ENCODE results near the gene KLHL26. TPM values are rescaled to one million over a fixed set of nuclear protein-coding genes. Genes with fewer than 3 reads are reported as not detected.

The KLHL26 gene
- total and polyA plus RNA-seq, 2 of the 4 experiments (the other 2 are of a cell fraction) = 2.2 to 4.7 TPM

- TF ChIP-seq RCOR1 (IDR thresholded peaks at IDR 0.05; ENCODE audit: insufficient replicate concordance, low read length) = no peak
These were observed 27.8 kb upstream of the KLHL26 start (continued) for GRCh38 chr19:18608805-18609716.

- Histone ChIP-seq H2BK15ac (ENCODE audit: low read depth, low read length) (no peak overlapping the region), H3K4me1 (ENCODE audit: control insufficient read depth, insufficient read depth, low read length) (peaks cover 11% of the 10 kb centered on the region; the same call in 1 of the 2 replicates), H3K4ac (ENCODE audit: low read depth, low read length) (no peak overlapping the region), H2AK9ac (replicated peaks; ENCODE audit: low read depth, low read length, poor library complexity) (no peak overlapping the region), H2AFZ (replicated peaks; ENCODE audit: low read length, poor library complexity) (no peak overlapping the region), H3K9ac (ENCODE audit: low read depth, low read length) (no peak overlapping the region), H3K14ac (replicated peaks; ENCODE audit: low read depth, low read length) (no peak overlapping the region), H2BK120ac (ENCODE audit: low read depth, low read length) (no peak overlapping the region), H4K5ac (ENCODE audit: low read depth, low read length) (no peak overlapping the region), H2BK5ac (ENCODE audit: low read depth, low read length, poor library complexity, severe bottlenecking) (no peak overlapping the region), H3K18ac (ENCODE audit: low read depth, low read length) (no peak overlapping the region), H4K8ac (ENCODE audit: low read depth in 2 of 2, low read length in 2 of 2) (no peak overlapping the region), H3K27ac (ENCODE audit: insufficient read depth, low read length) (no peak overlapping the region), H3K4me3 (ENCODE audit: insufficient read depth, low read depth, low read length) (no peak overlapping the region), H2BK20ac (ENCODE audit: low read depth, low read length) (no peak overlapping the region), H3K23ac (ENCODE audit: low read depth, low read length) (no peak overlapping the region), H3K36me3 (ENCODE audit: control insufficient read depth, insufficient read depth, low read length) (no peaks in the 10 kb centered on the region), H2AK5ac (ENCODE audit: low read depth, low read length) (no peak overlapping the region), H4K91ac (ENCODE audit: insufficient read depth, low read depth, low read length) (no peak overlapping the region), H3K27me3 (ENCODE audit: control insufficient read depth, insufficient read depth, low read length) (peaks cover 84% of the 10 kb centered on the region), H4K20me1 (ENCODE audit: insufficient read depth, low read length) (peaks cover 4% of the 10 kb centered on the region; the same call in 1 of the 2 replicates), H3K9me1 (ENCODE audit: insufficient read depth, low read length) (no peaks in the 10 kb centered on the region), H3K56ac (ENCODE audit: extremely low read depth, insufficient read depth, low read length) (no peak overlapping the region), H3K79me1 (ENCODE audit: low read depth in 1 of 2, low read length in 2 of 2) (no peaks in the 10 kb centered on the region), H3K9me3 (ENCODE audit: control insufficient read depth, insufficient read depth, low read length) (no peaks in the 10 kb centered on the region), H3K4me2 (ENCODE audit: low read depth, low read length) (no peak overlapping the region)
- no peak for ATAC-seq (ENCODE audit: low read depth)
- WGBS, 2 experiments (ENCODE audit: extremely low coverage in 2 of 2, insufficient read length in 1 of 2) = no CpG with 5 or more reads among the region's 2 CpGs
- DNase-seq = no peak
- dilution Hi-C loops (cut with HindIII; ENCODE audit: low sequenced_read_pairs, unreplicated experiment) (no loop called here), intact Hi-C loops (cut with micrococcal nuclease) (no loop called here), in situ Hi-C loops (cut with MboI; ENCODE audit: low sequenced_read_pairs) (no loop called here)
- POLR2A ChIA-PET (ENCODE audit: unreplicated experiment) = no interaction called here
- CTCF ChIA-PET = no interaction called here
- no TSS peak for BruUV-seq (replicated peaks)
- TF ChIP-seq, protein P1, sequence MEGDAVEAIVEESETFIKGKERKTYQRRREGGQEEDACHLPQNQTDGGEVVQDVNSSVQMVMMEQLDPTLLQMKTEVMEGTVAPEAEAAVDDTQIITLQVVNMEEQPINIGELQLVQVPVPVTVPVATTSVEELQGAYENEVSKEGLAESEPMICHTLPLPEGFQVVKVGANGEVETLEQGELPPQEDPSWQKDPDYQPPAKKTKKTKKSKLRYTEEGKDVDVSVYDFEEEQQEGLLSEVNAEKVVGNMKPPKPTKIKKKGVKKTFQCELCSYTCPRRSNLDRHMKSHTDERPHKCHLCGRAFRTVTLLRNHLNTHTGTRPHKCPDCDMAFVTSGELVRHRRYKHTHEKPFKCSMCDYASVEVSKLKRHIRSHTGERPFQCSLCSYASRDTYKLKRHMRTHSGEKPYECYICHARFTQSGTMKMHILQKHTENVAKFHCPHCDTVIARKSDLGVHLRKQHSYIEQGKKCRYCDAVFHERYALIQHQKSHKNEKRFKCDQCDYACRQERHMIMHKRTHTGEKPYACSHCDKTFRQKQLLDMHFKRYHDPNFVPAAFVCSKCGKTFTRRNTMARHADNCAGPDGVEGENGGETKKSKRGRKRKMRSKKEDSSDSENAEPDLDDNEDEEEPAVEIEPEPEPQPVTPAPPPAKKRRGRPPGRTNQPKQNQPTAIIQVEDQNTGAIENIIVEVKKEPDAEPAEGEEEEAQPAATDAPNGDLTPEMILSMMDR (conservative IDR thresholded peaks at IDR 0.05; ENCODE audit: low read depth, low read length) = no peak
- TF ChIP-seq, protein P2, sequence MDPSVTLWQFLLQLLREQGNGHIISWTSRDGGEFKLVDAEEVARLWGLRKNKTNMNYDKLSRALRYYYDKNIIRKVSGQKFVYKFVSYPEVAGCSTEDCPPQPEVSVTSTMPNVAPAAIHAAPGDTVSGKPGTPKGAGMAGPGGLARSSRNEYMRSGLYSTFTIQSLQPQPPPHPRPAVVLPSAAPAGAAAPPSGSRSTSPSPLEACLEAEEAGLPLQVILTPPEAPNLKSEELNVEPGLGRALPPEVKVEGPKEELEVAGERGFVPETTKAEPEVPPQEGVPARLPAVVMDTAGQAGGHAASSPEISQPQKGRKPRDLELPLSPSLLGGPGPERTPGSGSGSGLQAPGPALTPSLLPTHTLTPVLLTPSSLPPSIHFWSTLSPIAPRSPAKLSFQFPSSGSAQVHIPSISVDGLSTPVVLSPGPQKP (IDR thresholded peaks at IDR 0.05; ENCODE audit: borderline replicate concordance, low read depth, low read length) = no peak
- TF ChIP-seq FOS (IDR thresholded peaks at IDR 0.05; ENCODE audit: low read depth, low read length) = no peak
- TF ChIP-seq MAZ (IDR thresholded peaks at IDR 0.05; ENCODE audit: borderline replicate concordance, low read depth, low read length) = no peak
- no peak for TF ChIP-seq USF2 (IDR thresholded peaks at IDR 0.05; ENCODE audit: low read depth, low read length)
- TF ChIP-seq CEBPB (IDR thresholded peaks at IDR 0.05; ENCODE audit: low read depth, low read length) = no peak
- no peak for TF ChIP-seq RFX5 (IDR thresholded peaks at IDR 0.05; ENCODE audit: low read depth, low read length)
- TF ChIP-seq MAFK (IDR thresholded peaks at IDR 0.05; ENCODE audit: low read depth, low read length) = no peak
- no peak for TF ChIP-seq RAD21 (IDR thresholded peaks at IDR 0.05; ENCODE audit: low read length)
- no peak for TF ChIP-seq BHLHE40 (IDR thresholded peaks at IDR 0.05; ENCODE audit: low read depth, low read length)
- TF ChIP-seq POLR2A (IDR thresholded peaks at IDR 0.05; ENCODE audit: low read depth, low read length) = no peak
- TF ChIP-seq CHD1 (IDR thresholded peaks at IDR 0.05; ENCODE audit: low read depth, low read length) = no peak
- no peak for TF ChIP-seq NFE2L2 (IDR thresholded peaks at IDR 0.05; ENCODE audit: low read depth, low read length)
These were observed 27.1 kb upstream of the KLHL26 start for GRCh38 chr19:18609717-18610051.

Measured in IMR-90 (cell line).